PC-3 (cell line): ENCODE data around the gene NUAK2. TPM values are rescaled to one million over a fixed set of nuclear protein-coding genes. Genes with fewer than 3 reads are reported as not detected.

ENCODE experiments used
- ATAC-seq: fragments of 200-7000 bp; cut with Tn5 transposase; 2 replicates; pipeline ENCODE4 v1.9.1; 2020; ENCODE audit warnings: mild to moderate bottlenecking, moderate library complexity
- BruUV-seq: library from RNA; stranded (reverse); fragments of 400-500 nt; replicated peaks from 2 replicates; lab custom pipeline; 2021; lab: Mats Ljungman, UMichigan
- CTCF ChIA-PET: fragments of 300-600 bp; sonication (Branson Sonifier 250); formaldehyde crosslinking; loops from one replicate; lab custom pipeline; 2022; ENCODE audit warnings: antibody characterized with exemption; lab: Charles Lee
- POLR2A ChIA-PET: fragments of 300-600 bp; sonication (Branson Sonifier 250); formaldehyde crosslinking; loops from one replicate; lab custom pipeline; 2022; ENCODE audit warnings: antibody characterized with exemption; ENCODE audit not compliant: unreplicated experiment; lab: Charles Lee
- DNase-seq: peaks from one replicate; pipeline ENCODE4 v3.0.0-alpha.2; 2015
- H2AFZ ChIP-seq: fragments of 300-600 bp; sonication (generic); 2 replicates; pipeline ENCODE4 v1.6.0; 2016; ENCODE audit warnings: antibody characterized with exemption, low read length
- H3F3A ChIP-seq: fragments of 300-600 bp; sonication (generic); one replicate; pipeline ENCODE4 v1.6.0; 2017; ENCODE audit warnings: antibody characterized with exemption, low read length, control low read depth, mild to moderate bottlenecking; ENCODE audit not compliant: unreplicated experiment
- H3K27ac ChIP-seq: fragments of 300-600 bp; sonication (generic); 2 replicates; pipeline ENCODE4 v1.5.1; 2016; ENCODE audit warnings: mild to moderate bottlenecking, low read length
- H3K27me3 ChIP-seq: fragments of 300-600 bp; sonication (generic); 2 replicates; pipeline ENCODE4 v1.6.1; 2016; ENCODE audit warnings: low read length, mixed read lengths
- H3K36me3 ChIP-seq: fragments of 300-600 bp; sonication (generic); 2 replicates; pipeline ENCODE4 v1.6.1; 2016; ENCODE audit warnings: low read depth, mixed run types, low read length, mixed read lengths
- H3K4me1 ChIP-seq: fragments of 300-600 bp; sonication (generic); 2 replicates; pipeline ENCODE4 v1.5.1; 2016; ENCODE audit warnings: low read length; ENCODE audit not compliant: insufficient read depth
- H3K4me2 ChIP-seq: fragments of 300-600 bp; sonication (generic); 2 replicates; pipeline ENCODE4 v1.6.0; 2016; ENCODE audit warnings: low read length
- H3K4me3 ChIP-seq: fragments of 300-600 bp; sonication (generic); 2 replicates; pipeline ENCODE4 v1.5.1; 2016; ENCODE audit warnings: mild to moderate bottlenecking, low read length, mixed read lengths
- H3K79me2 ChIP-seq: fragments of 300-600 bp; sonication (generic); 2 replicates; pipeline ENCODE4 v1.6.1; 2017; ENCODE audit warnings: low read length, mixed read lengths
- H3K9ac ChIP-seq: fragments of 300-600 bp; sonication (generic); 2 replicates; pipeline ENCODE4 v1.6.0; 2016; ENCODE audit warnings: mild to moderate bottlenecking, low read length
- H3K9me2 ChIP-seq: fragments of 300-600 bp; sonication (generic); replicated peaks from 2 replicates; pipeline ENCODE4 v1.6.1; 2016; ENCODE audit warnings: mixed run types, low read length, mixed read lengths
- H3K9me3 ChIP-seq: fragments of 300-600 bp; sonication (generic); 2 replicates; pipeline ENCODE4 v1.6.1; 2016; ENCODE audit warnings: low read length, mixed read lengths
- H4K20me1 ChIP-seq: fragments of 300-600 bp; sonication (generic); 2 replicates; pipeline ENCODE4 v1.6.1; 2016; ENCODE audit warnings: low read length, mixed read lengths
- CTCF ChIP-seq: fragments of 300-600 bp; sonication (generic); conservative IDR thresholded peaks from 2 replicates; pipeline ENCODE4 v1.5.1; 2017; ENCODE audit warnings: antibody characterized with exemption, low read depth, mild to moderate bottlenecking, low read length
- EZH2 ChIP-seq: fragments of 300-600 bp; sonication (generic); IDR thresholded peaks from one replicate; pipeline ENCODE4 v1.6.1; 2017; ENCODE audit warnings: antibody characterized with exemption, mild to moderate bottlenecking, low read length; ENCODE audit not compliant: unreplicated experiment
- EZH2phosphoT487 ChIP-seq: fragments of 300-600 bp; sonication (generic); IDR thresholded peaks from 2 replicates; pipeline ENCODE4 v1.6.1; 2018; ENCODE audit warnings: mild to moderate bottlenecking, antibody characterized with exemption, low read length, borderline replicate concordance
- intact Hi-C: fragments of 100-400 bp; cut with micrococcal nuclease; formaldehyde crosslinking; loops from 2 replicates; pipeline ENCODE4 v1.9.0; 2023
- total RNA-seq: library from RNA; depleted of rRNA; stranded (reverse); fragments of >200 nt; gene quantifications from 2 replicates; pipeline ENCODE4 v1.2.3, GENCODE V29; 2014

Gene NUAK2
- total RNA-seq, 1 experiment from 2014 or later: 3.8 TPM

- H3K27me3 ChIP-seq: peaks cover 7% of the 10 kb centered on the region
- no peak overlapping the region for H2AFZ ChIP-seq
- H3K36me3 ChIP-seq: no peaks in the 10 kb centered on the region; the same call in 1 of the 2 replicates
- no peaks in the 10 kb centered on the region for H3K9me2 ChIP-seq
- H4K20me1 ChIP-seq: no peaks in the 10 kb centered on the region
- no peaks in the 10 kb centered on the region for H3K9me3 ChIP-seq
- H3K4me1 ChIP-seq: peaks cover 6% of the 10 kb centered on the region; the same call in 1 of the 2 replicates
- H3K4me2 ChIP-seq: no peak overlapping the region
- ChIA-PET POLR2A (no interaction called here), CTCF (no interaction called here)
- H3K27ac ChIP-seq: no peak overlapping the region
- intact Hi-C loops: no loop called here
- no TSS peak for BruUV-seq
- no peaks in the 10 kb centered on the region for H3F3A ChIP-seq
- ATAC-seq (no peak), DNase-seq (no peak)
- no peak overlapping the region for H3K4me3 ChIP-seq
- H3K79me2 ChIP-seq: no peaks in the 10 kb centered on the region
- no peak overlapping the region for H3K9ac ChIP-seq
- TF ChIP-seq CTCF (no peak), EZH2phosphoT487 (no peak), EZH2 (no peak)
These were observed 18.2 kb upstream of the NUAK2 start for GRCh38 chr1:205339717-205340116.

- intact Hi-C loops: no loop called here
- no peak overlapping the region for H2AFZ ChIP-seq
- TF ChIP-seq CTCF: no peak
- no peak for TF ChIP-seq EZH2phosphoT487
- TF ChIP-seq EZH2: no peak
- H3K9ac ChIP-seq: no peak overlapping the region
- H3K27ac ChIP-seq: no peak overlapping the region
- no peak for DNase-seq
- POLR2A ChIA-PET: no interaction called here
- no peak overlapping the region for H3K4me2 ChIP-seq
- H3K9me2 ChIP-seq: no peaks in the 10 kb centered on the region
- ATAC-seq: no peak
- H4K20me1 ChIP-seq: no peaks in the 10 kb centered on the region
- H3K4me1 ChIP-seq: peaks cover 3% of the 10 kb centered on the region; the same call in 1 of the 2 replicates
- no peaks in the 10 kb centered on the region; the same call in 1 of the 2 replicates for H3K36me3 ChIP-seq
- H3K4me3 ChIP-seq: no peak overlapping the region
- H3K79me2 ChIP-seq: no peaks in the 10 kb centered on the region
- no peaks in the 10 kb centered on the region for H3F3A ChIP-seq
- H3K9me3 ChIP-seq: no peaks in the 10 kb centered on the region
- peaks cover 3% of the 10 kb centered on the region for H3K27me3 ChIP-seq
- CTCF ChIA-PET: no interaction called here
- BruUV-seq: no TSS peak
These were observed 17.7 kb upstream of the NUAK2 start for GRCh38 chr1:205339197-205339702.

GRCh38 chr1:205338011-205338410 is 16.5 kb upstream of the NUAK2 start:
- Histone ChIP-seq H3K9me3 (no peaks in the 10 kb centered on the region), H2AFZ (no peak overlapping the region), H3K4me1 (no peaks in the 10 kb centered on the region), H3K9me2 (no peaks in the 10 kb centered on the region), H3K27ac (no peak overlapping the region), H3K4me3 (no peak overlapping the region), H3K27me3 (no peaks in the 10 kb centered on the region), H4K20me1 (no peaks in the 10 kb centered on the region), H3F3A (no peaks in the 10 kb centered on the region), H3K4me2 (no peak overlapping the region), H3K9ac (no peak overlapping the region), H3K36me3 (no peaks in the 10 kb centered on the region; the same call in 1 of the 2 replicates), H3K79me2 (no peaks in the 10 kb centered on the region)
- TF ChIP-seq CTCF (no peak), EZH2phosphoT487 (no peak), EZH2 (no peak)
- CTCF ChIA-PET: interaction anchor here (0.6 to 2.2 kb wide), 2 partner anchors 16 to 105 kb away, joined by 3 to 13 read pairs; no protein-coding TSS in a partner anchor
- ATAC-seq (no peak), DNase-seq (no peak)
- intact Hi-C loops: no loop called here
- no TSS peak for BruUV-seq
- POLR2A ChIA-PET: no interaction called here
